ENCODE measurements around the gene AXDND1.

Gene AXDND1, protein sequence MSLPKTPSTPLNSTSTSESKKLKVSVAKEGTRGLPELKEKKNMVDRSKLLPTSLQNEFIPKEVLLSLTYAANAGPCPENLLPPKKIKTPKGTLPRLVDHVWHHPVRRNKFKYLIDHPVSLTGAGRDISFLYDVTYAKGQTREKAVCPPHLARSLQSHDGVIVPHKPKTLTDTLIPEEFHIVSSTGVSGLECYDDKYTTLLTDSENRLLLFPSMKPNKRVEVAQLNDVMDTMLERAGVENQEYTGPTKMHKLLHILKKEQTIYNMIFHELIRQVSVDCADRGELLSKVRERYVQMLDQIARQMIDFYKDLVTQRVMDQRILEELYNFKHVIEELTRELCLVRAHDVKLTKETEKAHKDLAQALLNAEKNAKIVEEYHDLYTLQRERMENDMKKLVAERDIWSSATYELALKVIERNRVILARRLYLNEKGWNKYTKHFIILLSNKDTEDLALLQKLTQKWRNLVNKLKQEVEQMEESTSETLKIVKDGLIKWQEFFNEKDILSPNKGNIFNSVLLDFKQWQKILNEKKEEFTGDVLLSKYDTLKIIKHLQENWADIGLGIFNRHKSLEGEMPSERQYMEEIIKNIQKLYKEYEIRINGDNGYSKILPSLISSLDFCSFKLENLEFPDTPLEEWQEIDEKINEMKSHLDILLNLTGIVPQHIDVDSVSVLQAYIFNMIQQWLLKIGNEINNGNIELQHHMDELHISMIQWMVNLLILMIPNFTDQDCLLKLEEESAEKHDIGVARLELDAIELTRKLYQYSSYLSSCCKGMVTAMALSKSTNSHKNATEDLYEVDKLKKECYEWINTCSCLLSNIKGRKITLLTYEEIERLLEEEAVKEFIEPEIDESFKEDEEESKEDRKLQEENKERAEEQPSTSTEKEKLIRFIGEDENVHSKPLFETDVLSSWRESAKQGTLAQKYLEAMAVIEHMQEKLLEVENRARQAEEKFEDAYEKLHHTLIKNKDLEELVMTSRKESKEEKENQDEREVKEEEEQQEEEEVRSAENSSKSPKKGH

DNA sequence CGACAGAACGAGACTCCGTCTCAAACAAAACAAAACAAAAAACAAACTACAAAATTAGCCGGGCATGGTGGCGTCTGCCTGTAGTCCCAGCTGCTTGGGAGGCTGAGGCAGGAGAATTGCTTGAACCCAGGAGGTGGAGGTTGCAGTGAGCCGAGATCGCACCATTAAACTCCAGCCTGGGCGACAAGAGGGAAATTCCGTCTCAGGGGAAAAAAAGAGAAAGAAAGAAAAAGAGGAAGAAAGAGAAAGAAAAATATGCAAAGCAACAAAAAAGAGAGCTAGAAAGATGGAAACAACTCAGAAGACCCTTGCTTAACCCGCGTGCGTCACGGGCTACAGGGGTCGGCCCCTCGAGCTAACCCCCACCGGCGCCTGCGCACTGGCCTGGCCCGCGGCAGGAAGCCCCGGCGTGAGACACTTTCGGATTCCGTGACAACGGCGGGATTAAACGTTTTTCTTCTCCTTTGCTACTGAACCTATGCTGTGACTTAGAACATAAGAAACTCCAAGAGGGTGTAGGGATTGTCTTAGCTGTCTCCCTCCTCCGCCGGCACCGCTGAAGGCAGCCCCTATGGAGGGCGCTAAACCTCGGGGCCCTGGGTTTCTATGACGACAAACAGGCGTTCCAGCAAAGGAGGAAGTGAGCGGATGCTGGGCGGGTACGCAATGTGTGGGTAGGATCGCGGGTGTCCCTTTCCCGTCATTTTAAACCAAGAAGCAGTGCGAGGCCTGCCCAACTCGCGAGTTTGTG lies at the start of gene AXDND1:
TSS of gene AXDND1 (plus strand) at position 630 of the 751 bp plus-strand sequence. CDS start 539 bp downstream, outside the sequence.
- TF ChIP-seq, protein P1, sequence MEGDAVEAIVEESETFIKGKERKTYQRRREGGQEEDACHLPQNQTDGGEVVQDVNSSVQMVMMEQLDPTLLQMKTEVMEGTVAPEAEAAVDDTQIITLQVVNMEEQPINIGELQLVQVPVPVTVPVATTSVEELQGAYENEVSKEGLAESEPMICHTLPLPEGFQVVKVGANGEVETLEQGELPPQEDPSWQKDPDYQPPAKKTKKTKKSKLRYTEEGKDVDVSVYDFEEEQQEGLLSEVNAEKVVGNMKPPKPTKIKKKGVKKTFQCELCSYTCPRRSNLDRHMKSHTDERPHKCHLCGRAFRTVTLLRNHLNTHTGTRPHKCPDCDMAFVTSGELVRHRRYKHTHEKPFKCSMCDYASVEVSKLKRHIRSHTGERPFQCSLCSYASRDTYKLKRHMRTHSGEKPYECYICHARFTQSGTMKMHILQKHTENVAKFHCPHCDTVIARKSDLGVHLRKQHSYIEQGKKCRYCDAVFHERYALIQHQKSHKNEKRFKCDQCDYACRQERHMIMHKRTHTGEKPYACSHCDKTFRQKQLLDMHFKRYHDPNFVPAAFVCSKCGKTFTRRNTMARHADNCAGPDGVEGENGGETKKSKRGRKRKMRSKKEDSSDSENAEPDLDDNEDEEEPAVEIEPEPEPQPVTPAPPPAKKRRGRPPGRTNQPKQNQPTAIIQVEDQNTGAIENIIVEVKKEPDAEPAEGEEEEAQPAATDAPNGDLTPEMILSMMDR (IDR thresholded peaks at IDR 0.05) = no peak

DNA sequence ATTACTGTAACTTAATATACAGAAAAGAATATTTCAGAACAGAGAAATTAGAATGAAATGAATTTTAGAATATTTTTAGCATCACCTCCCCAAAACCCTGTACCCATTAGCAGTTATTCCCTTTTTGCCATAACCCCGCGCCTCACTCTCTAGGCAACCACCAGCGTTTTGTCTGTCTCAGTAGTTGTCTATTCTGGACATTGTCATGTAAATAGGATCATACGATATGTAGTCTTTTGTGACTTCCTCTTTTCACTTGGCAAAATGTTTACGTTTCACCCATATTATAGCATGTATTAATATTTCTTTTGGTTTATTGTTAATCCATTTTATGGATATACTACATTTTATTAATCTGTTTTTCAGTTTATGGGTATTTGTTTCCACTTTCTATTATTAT lies 47.3 kb upstream of the AXDND1 start:
- TF ChIP-seq, protein P1 (IDR thresholded peaks at IDR 0.05) = no peak

DNA sequence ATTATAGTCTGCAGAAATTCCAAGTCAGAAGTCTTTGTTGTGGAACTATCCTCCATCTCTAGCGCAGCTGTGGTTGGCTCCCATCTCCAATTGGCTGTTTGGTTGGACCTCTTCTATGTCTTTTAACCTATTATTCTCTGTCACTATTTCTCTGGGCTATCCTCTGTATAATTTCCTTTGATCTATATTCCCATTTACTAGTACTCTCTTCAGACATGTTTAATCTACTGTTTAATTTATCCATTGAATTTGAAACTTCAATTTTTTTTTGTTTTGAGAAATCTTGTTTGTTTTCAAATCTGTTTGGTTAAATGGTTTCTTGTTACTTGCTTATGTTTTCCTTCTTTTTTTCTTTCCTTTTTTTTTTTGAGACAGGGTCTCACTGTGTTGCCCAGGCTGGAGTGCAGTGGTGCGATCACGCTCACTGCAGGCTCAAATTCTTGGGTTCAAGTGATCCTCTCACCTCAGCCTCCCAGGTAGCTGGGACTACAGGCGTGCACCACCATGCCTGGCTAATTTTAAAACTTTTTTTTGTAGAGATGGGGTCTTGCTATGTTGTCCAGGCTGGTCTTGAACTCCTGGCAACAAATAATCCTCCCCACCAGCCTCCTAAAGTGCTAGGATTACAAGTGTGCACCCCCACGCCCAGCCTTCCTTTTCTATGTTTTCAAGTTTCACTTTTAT lies 44.1 kb upstream of the AXDND1 start:
- TF ChIP-seq, protein P1 (IDR thresholded peaks at IDR 0.05) = no peak

DNA sequence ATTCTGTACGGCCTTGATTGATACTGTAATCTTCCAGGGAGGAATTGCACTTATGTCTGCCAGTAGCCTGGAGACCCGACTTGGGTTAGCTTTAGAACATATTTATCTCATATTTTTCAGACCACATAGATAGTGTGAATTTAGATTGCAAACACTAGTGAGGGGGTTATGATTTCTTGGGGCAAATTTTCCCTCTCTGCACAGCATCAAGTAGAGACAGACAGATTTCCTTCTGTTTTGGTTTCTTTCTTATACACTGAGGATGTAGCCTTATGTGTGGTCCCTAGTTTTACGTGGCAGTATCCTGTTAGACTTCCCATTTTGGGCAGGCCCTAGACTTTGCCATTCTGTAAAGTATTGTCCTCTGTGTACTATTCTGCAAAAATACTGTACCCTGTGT lies 43.2 kb upstream of the AXDND1 start:
- TF ChIP-seq, protein P1 (IDR thresholded peaks at IDR 0.05) = no peak

DNA sequence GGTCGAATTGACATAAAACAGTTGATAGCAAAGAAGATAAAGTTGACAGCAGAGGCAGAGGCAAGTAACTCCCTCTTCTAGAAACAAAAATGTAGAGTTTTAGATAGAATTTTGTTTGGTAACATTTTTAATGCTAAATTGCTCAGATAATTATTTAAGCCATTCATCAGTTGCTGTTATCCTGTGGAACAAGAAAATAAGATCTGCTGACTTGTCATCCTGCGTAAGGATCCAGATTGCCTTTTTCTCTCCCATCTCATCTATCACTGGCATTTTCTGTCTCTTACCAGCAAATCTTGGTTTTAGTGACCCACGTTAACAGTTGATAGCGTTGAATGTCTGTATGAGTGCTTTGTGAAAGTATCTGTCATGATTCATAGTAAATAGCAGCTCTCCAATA lies 42.3 kb upstream of the AXDND1 start:
- TF ChIP-seq, protein P1 (IDR thresholded peaks at IDR 0.05) = no peak

DNA sequence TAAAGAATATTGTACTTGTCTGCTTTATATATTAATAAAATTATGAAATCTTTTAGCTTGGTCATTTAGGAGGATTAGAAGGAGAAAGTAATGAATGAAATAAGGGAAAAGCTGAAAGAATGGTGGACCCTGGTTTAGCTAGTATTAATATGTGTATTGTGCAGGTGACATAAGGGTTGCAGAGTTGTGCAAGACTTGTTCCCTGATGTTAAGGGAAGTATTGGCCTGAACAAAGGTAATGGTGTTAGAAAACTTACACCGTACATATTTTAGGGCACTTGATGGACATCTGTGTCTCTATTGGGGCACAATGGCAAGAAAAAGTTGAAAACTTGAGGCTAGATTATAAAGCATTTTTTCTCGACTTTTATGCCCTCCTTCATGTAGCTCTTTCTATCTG lies 39.9 kb upstream of the AXDND1 start:
- TF ChIP-seq, protein P1 (IDR thresholded peaks at IDR 0.05) = no peak

Measured in LNCAP (cell line).